ENCODE measurements around the gene GNB1. TPM values are rescaled to one million over a fixed set of nuclear protein-coding genes. Genes with fewer than 3 reads are reported as not detected.

Gene GNB1
- total RNA-seq, 1 donor from 2014 or later, result 422 TPM

- peak overlapping the region; percentile 67 for H3K27ac Mint-ChIP-seq
Measured at GRCh38 chr1:1833916-1834325, 57.0 kb downstream of the GNB1 start.

GRCh38 chr1:1833456-1833855, 57.4 kb downstream of the GNB1 start:
- Mint-ChIP-seq H3K36me3 (ENCODE audit: low read depth) (peaks cover 35% of the 10 kb centered on the region), H3K27ac (no peak overlapping the region)

More at GRCh38 chr1:1833916-1834325, 57.0 kb downstream of the GNB1 start:
- H3K9me3 Mint-ChIP-seq, result no peaks in the 10 kb centered on the region
- intact Hi-C loops (cut with micrococcal nuclease), result no loop called here
- no peak for DNase-seq
- H3K27me3 Mint-ChIP-seq, result no peaks in the 10 kb centered on the region
- H3K36me3 Mint-ChIP-seq (ENCODE audit: low read depth), result peaks cover 37% of the 10 kb centered on the region
- H3K4me1 Mint-ChIP-seq, result peaks cover 14% of the 10 kb centered on the region
- H3K4me3 Mint-ChIP-seq, result no peak overlapping the region

GRCh38 chr1:1832820-1833219, 58.1 kb downstream of the GNB1 start:
- peaks cover 16% of the 10 kb centered on the region for H3K4me1 Mint-ChIP-seq
- no peak overlapping the region for H3K4me3 Mint-ChIP-seq
- no peaks in the 10 kb centered on the region for H3K9me3 Mint-ChIP-seq
- DNase-seq, result no peak
- peak overlapping the region; percentile 71 for H3K27ac Mint-ChIP-seq
- H3K27me3 Mint-ChIP-seq, result no peaks in the 10 kb centered on the region
- peaks cover 37% of the 10 kb centered on the region for H3K36me3 Mint-ChIP-seq (ENCODE audit: low read depth)
- intact Hi-C loops (cut with micrococcal nuclease), result no loop called here

More at GRCh38 chr1:1833456-1833855, 57.4 kb downstream of the GNB1 start:
- Mint-ChIP-seq H3K4me3 (no peak overlapping the region), H3K27me3 (no peaks in the 10 kb centered on the region), H3K4me1 (peaks cover 14% of the 10 kb centered on the region), H3K9me3 (no peaks in the 10 kb centered on the region)
- intact Hi-C loops (cut with micrococcal nuclease), result no loop called here
- no peak for DNase-seq

GRCh38 chr1:1832166-1832565, 58.7 kb downstream of the GNB1 start:
- H3K9me3 Mint-ChIP-seq, result no peaks in the 10 kb centered on the region
- intact Hi-C loops (cut with micrococcal nuclease), result no loop called here
- H3K27me3 Mint-ChIP-seq, result no peaks in the 10 kb centered on the region
- peaks cover 35% of the 10 kb centered on the region for H3K36me3 Mint-ChIP-seq (ENCODE audit: low read depth)
- DNase-seq, result no peak
- H3K4me3 Mint-ChIP-seq, result no peak overlapping the region
- peaks cover 17% of the 10 kb centered on the region for H3K4me1 Mint-ChIP-seq
- peak overlapping the region; percentile 83 for H3K27ac Mint-ChIP-seq

GRCh38 chr1:1827089-1827848, 63.6 kb downstream of the GNB1 start:
- peaks cover 32% of the 10 kb centered on the region for H3K36me3 Mint-ChIP-seq (ENCODE audit: low read depth)
- intact Hi-C loops (cut with micrococcal nuclease), result no loop called here
- DNase-seq, result no peak
- H3K4me1 Mint-ChIP-seq, result peaks cover 27% of the 10 kb centered on the region
- no peaks in the 10 kb centered on the region for H3K27me3 Mint-ChIP-seq
- H3K9me3 Mint-ChIP-seq, result no peaks in the 10 kb centered on the region
- H3K27ac Mint-ChIP-seq, result no peak overlapping the region
- no peak overlapping the region for H3K4me3 Mint-ChIP-seq

GRCh38 chr1:1826356-1827088, 64.4 kb downstream of the GNB1 start:
- Mint-ChIP-seq H3K36me3 (ENCODE audit: low read depth) (peaks cover 30% of the 10 kb centered on the region), H3K27ac (peak overlapping the region; percentile 16), H3K4me1 (peaks cover 24% of the 10 kb centered on the region), H3K9me3 (no peaks in the 10 kb centered on the region), H3K4me3 (no peak overlapping the region), H3K27me3 (no peaks in the 10 kb centered on the region)
- DNase-seq, result no peak
- intact Hi-C loops (cut with micrococcal nuclease), result no loop called here

- intact Hi-C loops (cut with micrococcal nuclease), result loop anchor here (2.0 kb wide), 1 partner anchor 64 kb away; no protein-coding TSS in a partner anchor
- Mint-ChIP-seq H3K9me3 (no peaks in the 10 kb centered on the region), H3K4me3 (peak overlapping the region; percentile 2), H3K36me3 (ENCODE audit: low read depth) (peaks cover 38% of the 10 kb centered on the region), H3K27ac (peak overlapping the region; percentile 55), H3K27me3 (no peaks in the 10 kb centered on the region), H3K4me1 (peaks cover 24% of the 10 kb centered on the region)
- DNase-seq, result no peak
Measured at GRCh38 chr1:1825217-1825616, 65.7 kb downstream of the GNB1 start.

GRCh38 chr1:1819762-1820161, 71.1 kb downstream of the GNB1 start:
- no peak for DNase-seq
- H3K4me1 Mint-ChIP-seq, result peaks cover 8% of the 10 kb centered on the region
- H3K36me3 Mint-ChIP-seq (ENCODE audit: low read depth), result peaks cover 48% of the 10 kb centered on the region
- no peaks in the 10 kb centered on the region for H3K9me3 Mint-ChIP-seq
- H3K27ac Mint-ChIP-seq, result no peak overlapping the region
- no peak overlapping the region for H3K4me3 Mint-ChIP-seq
- H3K27me3 Mint-ChIP-seq, result no peaks in the 10 kb centered on the region
- intact Hi-C loops (cut with micrococcal nuclease), result no loop called here

- Mint-ChIP-seq H3K4me3 (no peak overlapping the region), H3K27ac (peak overlapping the region; percentile 11), H3K27me3 (no peaks in the 10 kb centered on the region), H3K4me1 (no peaks in the 10 kb centered on the region), H3K9me3 (no peaks in the 10 kb centered on the region), H3K36me3 (ENCODE audit: low read depth) (peaks cover 54% of the 10 kb centered on the region)
- intact Hi-C loops (cut with micrococcal nuclease), result no loop called here
- DNase-seq, result no peak
Measured at GRCh38 chr1:1817221-1817620, 73.7 kb downstream of the GNB1 start.

- intact Hi-C loops (cut with micrococcal nuclease), result no loop called here
- peak overlapping the region; percentile 36 for H3K27ac Mint-ChIP-seq
- no peaks in the 10 kb centered on the region for H3K27me3 Mint-ChIP-seq
- H3K4me3 Mint-ChIP-seq, result no peak overlapping the region
- peaks cover 52% of the 10 kb centered on the region for H3K36me3 Mint-ChIP-seq (ENCODE audit: low read depth)
- H3K9me3 Mint-ChIP-seq, result no peaks in the 10 kb centered on the region
- no peaks in the 10 kb centered on the region for H3K4me1 Mint-ChIP-seq
- no peak for DNase-seq
Measured at GRCh38 chr1:1815606-1816281, 75.1 kb downstream of the GNB1 start.

GRCh38 chr1:1809489-1809888, 81.4 kb downstream of the GNB1 start:
- no peaks in the 10 kb centered on the region for H3K27me3 Mint-ChIP-seq
- peaks cover 40% of the 10 kb centered on the region for H3K36me3 Mint-ChIP-seq (ENCODE audit: low read depth)
- intact Hi-C loops (cut with micrococcal nuclease), result no loop called here
- peaks cover 4% of the 10 kb centered on the region for H3K4me1 Mint-ChIP-seq
- H3K4me3 Mint-ChIP-seq, result no peak overlapping the region
- no peak overlapping the region for H3K27ac Mint-ChIP-seq
- no peaks in the 10 kb centered on the region for H3K9me3 Mint-ChIP-seq
- DNase-seq, result no peak

GRCh38 chr1:1808206-1808605, 82.7 kb downstream of the GNB1 start:
- DNase-seq, result no peak
- intact Hi-C loops (cut with micrococcal nuclease), result no loop called here
- no peaks in the 10 kb centered on the region for H3K9me3 Mint-ChIP-seq
- no peak overlapping the region for H3K4me3 Mint-ChIP-seq
- H3K4me1 Mint-ChIP-seq, result peaks cover 6% of the 10 kb centered on the region
- H3K27me3 Mint-ChIP-seq, result no peaks in the 10 kb centered on the region
- peak overlapping the region; percentile 15 for H3K27ac Mint-ChIP-seq
- peaks cover 37% of the 10 kb centered on the region for H3K36me3 Mint-ChIP-seq (ENCODE audit: low read depth)

- H3K27me3 Mint-ChIP-seq, result no peaks in the 10 kb centered on the region
- H3K9me3 Mint-ChIP-seq, result no peaks in the 10 kb centered on the region
- intact Hi-C loops (cut with micrococcal nuclease), result no loop called here
- peaks cover 11% of the 10 kb centered on the region for H3K4me1 Mint-ChIP-seq
- peaks cover 38% of the 10 kb centered on the region for H3K36me3 Mint-ChIP-seq (ENCODE audit: low read depth)
- no peak overlapping the region for H3K4me3 Mint-ChIP-seq
- DNase-seq, result no peak
- H3K27ac Mint-ChIP-seq, result no peak overlapping the region
Measured at GRCh38 chr1:1806890-1807289, 84.0 kb downstream of the GNB1 start.

GRCh38 chr1:1804301-1804700, 86.6 kb downstream of the GNB1 start:
- H3K36me3 Mint-ChIP-seq (ENCODE audit: low read depth), result peaks cover 48% of the 10 kb centered on the region
- DNase-seq, result no peak

More at GRCh38 chr1:1804301-1804700, 86.6 kb downstream of the GNB1 start:
- Mint-ChIP-seq H3K27me3 (no peaks in the 10 kb centered on the region), H3K4me1 (peaks cover 13% of the 10 kb centered on the region), H3K4me3 (no peak overlapping the region), H3K9me3 (no peaks in the 10 kb centered on the region), H3K27ac (no peak overlapping the region)
- intact Hi-C loops (cut with micrococcal nuclease), result no loop called here
